ENCODE measurements around the gene INPP5K.

DNA sequence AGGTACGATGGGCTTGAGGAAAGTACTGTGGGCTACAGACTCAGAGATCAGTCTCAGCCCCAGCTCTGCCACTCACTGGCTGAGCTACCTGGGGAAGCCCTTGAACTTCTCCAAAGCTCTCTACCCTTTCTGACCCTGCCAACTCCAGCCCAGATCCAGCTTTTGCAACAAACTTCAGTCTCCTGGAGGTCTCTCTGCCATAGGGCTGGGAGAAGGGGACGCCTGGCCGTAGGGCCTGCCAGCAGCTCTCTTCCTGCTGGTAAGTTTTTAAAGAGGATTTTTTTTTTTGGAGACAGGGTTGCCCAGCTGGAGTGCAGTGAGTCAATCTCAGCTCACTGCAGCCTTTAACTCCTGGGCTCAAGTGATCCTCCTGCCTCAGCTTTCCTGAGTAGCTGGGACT, 11.5 kb downstream of the INPP5K start:
- no peak for TF ChIP-seq POLR2A (IDR thresholded peaks at IDR 0.05)
- TF ChIP-seq, protein P1, sequence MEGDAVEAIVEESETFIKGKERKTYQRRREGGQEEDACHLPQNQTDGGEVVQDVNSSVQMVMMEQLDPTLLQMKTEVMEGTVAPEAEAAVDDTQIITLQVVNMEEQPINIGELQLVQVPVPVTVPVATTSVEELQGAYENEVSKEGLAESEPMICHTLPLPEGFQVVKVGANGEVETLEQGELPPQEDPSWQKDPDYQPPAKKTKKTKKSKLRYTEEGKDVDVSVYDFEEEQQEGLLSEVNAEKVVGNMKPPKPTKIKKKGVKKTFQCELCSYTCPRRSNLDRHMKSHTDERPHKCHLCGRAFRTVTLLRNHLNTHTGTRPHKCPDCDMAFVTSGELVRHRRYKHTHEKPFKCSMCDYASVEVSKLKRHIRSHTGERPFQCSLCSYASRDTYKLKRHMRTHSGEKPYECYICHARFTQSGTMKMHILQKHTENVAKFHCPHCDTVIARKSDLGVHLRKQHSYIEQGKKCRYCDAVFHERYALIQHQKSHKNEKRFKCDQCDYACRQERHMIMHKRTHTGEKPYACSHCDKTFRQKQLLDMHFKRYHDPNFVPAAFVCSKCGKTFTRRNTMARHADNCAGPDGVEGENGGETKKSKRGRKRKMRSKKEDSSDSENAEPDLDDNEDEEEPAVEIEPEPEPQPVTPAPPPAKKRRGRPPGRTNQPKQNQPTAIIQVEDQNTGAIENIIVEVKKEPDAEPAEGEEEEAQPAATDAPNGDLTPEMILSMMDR (IDR thresholded peaks at IDR 0.05): no peak

Measured in right lobe of liver (tissue), 4 donors.